Upper lobe of left lung (tissue), 4 donors: ENCODE data around the gene PRKCH.

ENCODE experiments used
- EP300 ChIP-seq, 4 donors: sonication (generic); formaldehyde crosslinking; IDR thresholded peaks; one replicate each; pipeline ENCODE4 v1.5.1; 2017; ENCODE audit warnings: antibody characterized with exemption in 4 of 4, control low read depth in 2 of 4
- POLR2A ChIP-seq, 4 donors: fragments of 450-650 bp; IDR thresholded peaks; one replicate each; pipeline ENCODE4 v1.5.1; 2016 to 2017; ENCODE audit warnings: antibody characterized with exemption in 4 of 4, mild to moderate bottlenecking in 2 of 4
- POLR2AphosphoS5 ChIP-seq, 2 donors: sonication (generic); formaldehyde crosslinking; IDR thresholded peaks; one replicate each; pipeline ENCODE4 v1.5.1; 2017; ENCODE audit warnings: antibody characterized with exemption in 2 of 2
- TF ChIP-seq, protein P1 (sequence below), 6 experiments: fragments of 450-650 bp in 4 of 6; fragments of 200-600 bp in 2 of 6; sonication (generic) in 2 of 6; IDR thresholded peaks; one replicate each; pipeline ENCODE4 v1.5.1; 2016 to 2019; ENCODE audit warnings: antibody characterized with exemption in 6 of 6

DNA sequence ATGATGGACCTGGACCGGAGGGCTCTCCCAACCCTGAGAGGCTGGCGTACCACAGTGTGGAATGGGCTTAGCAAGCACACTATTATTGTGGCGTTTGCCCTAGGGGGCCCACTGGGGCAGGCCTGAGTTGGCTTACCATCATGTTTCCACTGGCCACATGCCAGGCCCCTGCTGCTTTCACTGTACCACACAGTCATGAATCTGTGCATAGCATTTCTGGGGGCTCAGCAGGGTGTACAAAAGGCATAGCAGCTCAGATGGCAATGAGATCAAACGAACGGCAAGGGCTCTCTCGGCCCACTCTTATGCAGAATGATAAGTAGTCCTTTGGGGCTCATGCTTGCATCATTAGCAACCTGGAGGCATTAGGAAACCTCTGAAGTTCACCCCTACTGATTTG lies 236.9 kb downstream of the PRKCH start:
- TF ChIP-seq, protein P1, sequence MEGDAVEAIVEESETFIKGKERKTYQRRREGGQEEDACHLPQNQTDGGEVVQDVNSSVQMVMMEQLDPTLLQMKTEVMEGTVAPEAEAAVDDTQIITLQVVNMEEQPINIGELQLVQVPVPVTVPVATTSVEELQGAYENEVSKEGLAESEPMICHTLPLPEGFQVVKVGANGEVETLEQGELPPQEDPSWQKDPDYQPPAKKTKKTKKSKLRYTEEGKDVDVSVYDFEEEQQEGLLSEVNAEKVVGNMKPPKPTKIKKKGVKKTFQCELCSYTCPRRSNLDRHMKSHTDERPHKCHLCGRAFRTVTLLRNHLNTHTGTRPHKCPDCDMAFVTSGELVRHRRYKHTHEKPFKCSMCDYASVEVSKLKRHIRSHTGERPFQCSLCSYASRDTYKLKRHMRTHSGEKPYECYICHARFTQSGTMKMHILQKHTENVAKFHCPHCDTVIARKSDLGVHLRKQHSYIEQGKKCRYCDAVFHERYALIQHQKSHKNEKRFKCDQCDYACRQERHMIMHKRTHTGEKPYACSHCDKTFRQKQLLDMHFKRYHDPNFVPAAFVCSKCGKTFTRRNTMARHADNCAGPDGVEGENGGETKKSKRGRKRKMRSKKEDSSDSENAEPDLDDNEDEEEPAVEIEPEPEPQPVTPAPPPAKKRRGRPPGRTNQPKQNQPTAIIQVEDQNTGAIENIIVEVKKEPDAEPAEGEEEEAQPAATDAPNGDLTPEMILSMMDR (IDR thresholded peaks at IDR 0.05) = no peak
- no peak for TF ChIP-seq EP300 (IDR thresholded peaks at IDR 0.05)
- no peak for TF ChIP-seq POLR2A (IDR thresholded peaks at IDR 0.05)
- no peak for TF ChIP-seq POLR2AphosphoS5 (IDR thresholded peaks at IDR 0.05)
